ENCODE results near the gene RPL32. TPM values are rescaled to one million over a fixed set of nuclear protein-coding genes. Genes with fewer than 3 reads are reported as not detected.

Gene RPL32
- total and polyA plus RNA-seq, 12 donors, result 695 to 2,745 (median 1,305) TPM

DNA sequence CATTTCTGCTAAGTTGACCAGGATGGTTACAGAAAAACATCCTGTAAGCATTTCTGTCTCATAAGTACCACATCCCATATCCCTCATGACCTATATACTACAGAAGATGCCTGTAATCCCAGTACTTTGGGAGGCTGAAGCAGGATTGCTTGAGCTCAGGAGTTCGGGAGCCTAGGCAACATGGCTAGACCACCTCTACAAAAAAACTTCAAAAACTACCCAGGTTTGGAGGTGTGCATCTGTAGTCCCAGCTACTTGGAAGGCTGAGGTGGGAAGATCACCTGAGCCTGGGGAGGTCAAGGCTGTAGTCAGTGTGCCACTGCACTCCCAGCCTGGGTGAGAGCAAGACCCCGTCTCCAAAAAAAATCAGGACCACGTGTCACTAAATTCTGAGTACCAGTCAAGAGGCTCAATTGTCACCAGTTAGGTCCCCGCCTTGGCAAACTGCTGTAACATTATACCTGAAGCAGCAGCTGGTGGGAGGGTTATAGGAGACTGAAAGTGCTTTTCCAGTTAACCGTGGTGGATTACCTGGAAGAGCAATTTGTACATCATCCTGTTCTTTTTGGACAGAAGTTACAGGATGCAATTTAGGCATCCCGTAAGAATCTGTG, 6.2 kb downstream of the RPL32 start:
- no peaks in the 10 kb centered on the region for H3K27me3 ChIP-seq
- intact Hi-C loops (cut with DNase I), result no loop called here
- no peak for TF ChIP-seq CTCF (IDR thresholded peaks at IDR 0.05)
- no peak for TF ChIP-seq POLR2A (IDR thresholded peaks at IDR 0.05)
- no peak overlapping the region for H3K4me3 ChIP-seq
- 88 to 92% (median 90%) methylated on average over 5 to 6 of the region's 6 CpGs for WGBS, 4 donors
- H3K36me3 ChIP-seq (replicated peaks in 1 of 2), result peaks cover 0 to 86% of the 10 kb centered on the region in 2 donors
- H3K27ac ChIP-seq, result no peak overlapping the region
- no peaks in the 10 kb centered on the region for H3K9me3 ChIP-seq (replicated peaks in 1 of 3)
- peaks cover 5 to 29% of the 10 kb centered on the region in 2 donors for H3K4me1 ChIP-seq (replicated peaks in 1 of 2)
- no peak for DNase-seq

DNA sequence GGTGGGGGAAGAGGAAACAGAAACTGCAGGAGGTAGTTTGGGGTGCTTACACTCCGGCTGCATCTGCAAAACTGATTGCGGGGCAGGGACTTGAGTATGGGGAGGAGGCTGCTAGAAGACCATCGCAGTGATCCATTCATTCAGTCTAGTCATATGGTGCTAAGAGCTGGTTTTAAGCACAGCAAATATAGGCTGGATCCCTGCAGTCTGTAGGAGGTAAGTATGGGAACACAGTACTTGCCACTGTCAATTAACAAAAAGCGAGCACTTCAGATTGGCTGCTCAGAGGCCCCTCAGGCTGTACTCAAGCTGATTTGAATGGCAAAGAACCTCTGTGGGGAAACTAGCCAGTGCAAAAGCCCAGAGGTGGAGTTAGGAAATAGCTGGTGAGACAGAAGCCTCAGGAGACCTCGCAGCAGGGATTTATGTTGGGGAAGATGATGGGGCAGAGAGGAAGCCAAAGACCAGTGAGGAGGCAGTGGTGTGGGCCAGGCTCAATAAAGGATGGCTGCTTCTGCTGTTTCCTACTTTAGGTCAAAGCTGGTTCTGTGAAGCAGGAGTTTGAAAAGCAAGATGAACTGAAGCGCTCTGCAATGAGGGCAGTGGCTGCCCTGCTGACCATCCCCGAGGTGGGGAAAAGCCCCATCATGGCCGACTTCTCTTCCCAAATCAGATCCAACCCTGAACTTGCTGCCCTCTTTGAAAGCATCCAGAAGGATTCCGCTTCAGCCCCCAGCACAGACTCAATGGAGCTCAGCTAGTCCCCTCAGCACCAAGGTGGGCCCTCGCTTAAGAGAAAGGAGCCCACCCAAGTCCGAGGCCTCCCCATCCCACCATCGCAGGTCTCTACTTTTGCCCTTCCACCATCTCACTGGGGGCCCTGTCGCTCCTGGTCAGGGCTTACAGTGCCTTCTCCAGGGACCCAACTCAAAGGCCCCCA, 7.9 kb downstream of the RPL32 start:
- H3K4me1 ChIP-seq (replicated peaks in 1 of 2), result peaks cover 0 to 14% of the 10 kb centered on the region in 2 donors
- intact Hi-C loops (cut with DNase I), result no loop called here
- no peaks in the 10 kb centered on the region for H3K9me3 ChIP-seq (replicated peaks in 1 of 3)
- H3K4me3 ChIP-seq, result no peak overlapping the region
- no peak for DNase-seq
- H3K36me3 ChIP-seq (replicated peaks in 1 of 2), result peaks cover 0 to 71% of the 10 kb centered on the region in 2 donors
- H3K27ac ChIP-seq, result no peak overlapping the region
- 83 to 93% (median 86%) methylated on average over 12 to 13 of the region's 13 CpGs for WGBS, 4 donors
- H3K27me3 ChIP-seq, result no peaks in the 10 kb centered on the region
- TF ChIP-seq CTCF (IDR thresholded peaks at IDR 0.05) (no peak), POLR2A (IDR thresholded peaks at IDR 0.05) (no peak)

DNA sequence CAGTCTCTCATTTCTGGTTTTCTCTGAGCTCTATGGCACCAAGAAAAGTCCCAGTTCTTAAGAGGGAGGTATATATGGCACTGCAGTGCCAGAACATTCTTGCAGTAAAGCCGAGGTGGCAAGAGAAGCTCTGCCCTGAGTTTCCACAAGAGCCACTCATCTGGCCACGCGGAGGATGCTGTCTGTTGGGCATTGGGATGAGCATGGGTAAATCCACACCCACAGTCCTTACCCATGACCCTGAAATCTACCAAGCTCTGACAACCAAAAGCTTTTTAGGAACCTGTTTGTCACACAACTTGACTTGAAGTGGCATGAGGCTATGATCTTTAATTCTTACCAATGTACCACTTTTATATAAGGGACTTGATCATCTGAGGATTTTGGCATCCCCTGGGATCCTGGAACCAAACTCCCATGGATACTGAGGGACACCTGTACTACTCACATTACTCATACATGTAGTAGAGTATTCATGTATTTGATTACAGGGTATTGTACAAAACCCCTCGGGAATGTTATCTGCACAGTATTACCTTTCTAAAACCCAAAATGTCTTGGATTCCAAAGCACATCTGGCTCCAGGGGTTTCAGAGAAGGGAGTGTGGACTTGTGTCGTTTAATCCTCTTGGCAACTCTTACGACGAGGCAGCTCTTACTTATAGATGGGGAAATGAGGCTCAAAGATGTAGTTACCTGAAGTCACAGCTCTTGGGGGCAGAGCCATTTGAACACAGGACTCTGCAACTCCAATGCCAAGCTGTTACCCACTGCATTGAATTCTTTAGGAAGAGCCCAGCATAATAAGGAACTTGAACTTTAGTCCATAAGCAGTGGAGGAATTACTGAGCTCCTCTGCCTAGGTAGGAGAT, 8.8 kb downstream of the RPL32 start:
- no peaks in the 10 kb centered on the region for H3K27me3 ChIP-seq
- peaks cover 0 to 62% of the 10 kb centered on the region in 2 donors for H3K36me3 ChIP-seq (replicated peaks in 1 of 2)
- TF ChIP-seq POLR2A (IDR thresholded peaks at IDR 0.05) (no peak), CTCF (IDR thresholded peaks at IDR 0.05) (no peak)
- H3K9me3 ChIP-seq (replicated peaks in 1 of 3), result no peaks in the 10 kb centered on the region
- WGBS, 4 donors, result 83 to 90% (median 86%) methylated on average over 7 of the region's 7 CpGs
- H3K27ac ChIP-seq, result no peak overlapping the region
- peaks cover 0 to 5% of the 10 kb centered on the region in 2 donors for H3K4me1 ChIP-seq (replicated peaks in 1 of 2)
- DNase-seq, result no peak
- H3K4me3 ChIP-seq, result no peak overlapping the region
- intact Hi-C loops (cut with DNase I), result no loop called here

All from adrenal gland (tissue), 12 donors.